Ishikawa (cell line): Measurements from ENCODE around the gene KRTAP19-3.

Experiments
- EP300 ChIP-seq: IDR thresholded peaks from 2 replicates; pipeline ENCODE4 v1.6.1; 2012; ENCODE audit warnings: borderline replicate concordance
- RAD21 ChIP-seq: IDR thresholded peaks from 2 replicates; pipeline ENCODE4 v1.6.1; 2012; ENCODE audit warnings: low read depth
- TCF12 ChIP-seq: IDR thresholded peaks from 2 replicates; pipeline ENCODE4 v1.6.1; 2012; ENCODE audit warnings: low read depth
- TEAD4 ChIP-seq: IDR thresholded peaks from 2 replicates; pipeline ENCODE4 v1.6.1; 2012
- ZBTB7A ChIP-seq: IDR thresholded peaks from 2 replicates; pipeline ENCODE4 v1.6.1; 2012; ENCODE audit warnings: low read depth
- TF ChIP-seq, protein P1 (sequence below): IDR thresholded peaks from 2 replicates; pipeline ENCODE4 v1.6.1; 2012; ENCODE audit warnings: low read depth, mild to moderate bottlenecking
- TF ChIP-seq, protein P2 (sequence below): IDR thresholded peaks from 2 replicates; pipeline ENCODE4 v1.6.1; 2012

DNA sequence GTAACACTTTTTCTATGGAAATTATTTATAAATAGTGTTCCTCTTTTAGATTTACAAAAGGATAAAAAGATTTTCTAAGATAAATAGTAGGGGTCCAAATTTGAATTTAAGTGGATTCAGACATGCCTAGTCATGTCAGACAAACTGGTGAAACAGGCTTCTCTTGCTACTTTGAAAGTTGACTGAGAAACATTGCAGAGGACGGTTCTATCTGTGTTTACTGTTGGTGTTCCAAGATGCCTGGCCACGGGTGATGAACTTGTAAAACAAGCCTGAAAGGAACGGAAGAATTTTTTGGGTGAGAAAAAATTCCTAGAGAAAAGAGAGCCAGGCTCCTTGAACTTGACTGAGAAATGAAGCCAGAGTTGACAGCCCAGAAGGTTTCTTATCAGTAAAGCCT, 13.8 kb downstream of the KRTAP19-3 start:
- TF ChIP-seq, protein P1, sequence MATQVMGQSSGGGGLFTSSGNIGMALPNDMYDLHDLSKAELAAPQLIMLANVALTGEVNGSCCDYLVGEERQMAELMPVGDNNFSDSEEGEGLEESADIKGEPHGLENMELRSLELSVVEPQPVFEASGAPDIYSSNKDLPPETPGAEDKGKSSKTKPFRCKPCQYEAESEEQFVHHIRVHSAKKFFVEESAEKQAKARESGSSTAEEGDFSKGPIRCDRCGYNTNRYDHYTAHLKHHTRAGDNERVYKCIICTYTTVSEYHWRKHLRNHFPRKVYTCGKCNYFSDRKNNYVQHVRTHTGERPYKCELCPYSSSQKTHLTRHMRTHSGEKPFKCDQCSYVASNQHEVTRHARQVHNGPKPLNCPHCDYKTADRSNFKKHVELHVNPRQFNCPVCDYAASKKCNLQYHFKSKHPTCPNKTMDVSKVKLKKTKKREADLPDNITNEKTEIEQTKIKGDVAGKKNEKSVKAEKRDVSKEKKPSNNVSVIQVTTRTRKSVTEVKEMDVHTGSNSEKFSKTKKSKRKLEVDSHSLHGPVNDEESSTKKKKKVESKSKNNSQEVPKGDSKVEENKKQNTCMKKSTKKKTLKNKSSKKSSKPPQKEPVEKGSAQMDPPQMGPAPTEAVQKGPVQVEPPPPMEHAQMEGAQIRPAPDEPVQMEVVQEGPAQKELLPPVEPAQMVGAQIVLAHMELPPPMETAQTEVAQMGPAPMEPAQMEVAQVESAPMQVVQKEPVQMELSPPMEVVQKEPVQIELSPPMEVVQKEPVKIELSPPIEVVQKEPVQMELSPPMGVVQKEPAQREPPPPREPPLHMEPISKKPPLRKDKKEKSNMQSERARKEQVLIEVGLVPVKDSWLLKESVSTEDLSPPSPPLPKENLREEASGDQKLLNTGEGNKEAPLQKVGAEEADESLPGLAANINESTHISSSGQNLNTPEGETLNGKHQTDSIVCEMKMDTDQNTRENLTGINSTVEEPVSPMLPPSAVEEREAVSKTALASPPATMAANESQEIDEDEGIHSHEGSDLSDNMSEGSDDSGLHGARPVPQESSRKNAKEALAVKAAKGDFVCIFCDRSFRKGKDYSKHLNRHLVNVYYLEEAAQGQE, result no peak
- TF ChIP-seq TEAD4 (no peak), TCF12 (no peak), RAD21 (no peak), ZBTB7A (no peak), EP300 (no peak)
- TF ChIP-seq, protein P2, sequence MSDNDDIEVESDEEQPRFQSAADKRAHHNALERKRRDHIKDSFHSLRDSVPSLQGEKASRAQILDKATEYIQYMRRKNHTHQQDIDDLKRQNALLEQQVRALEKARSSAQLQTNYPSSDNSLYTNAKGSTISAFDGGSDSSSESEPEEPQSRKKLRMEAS, result no peak
